ENCODE measurements around the gene PKHD1.

Gene PKHD1

DNA sequence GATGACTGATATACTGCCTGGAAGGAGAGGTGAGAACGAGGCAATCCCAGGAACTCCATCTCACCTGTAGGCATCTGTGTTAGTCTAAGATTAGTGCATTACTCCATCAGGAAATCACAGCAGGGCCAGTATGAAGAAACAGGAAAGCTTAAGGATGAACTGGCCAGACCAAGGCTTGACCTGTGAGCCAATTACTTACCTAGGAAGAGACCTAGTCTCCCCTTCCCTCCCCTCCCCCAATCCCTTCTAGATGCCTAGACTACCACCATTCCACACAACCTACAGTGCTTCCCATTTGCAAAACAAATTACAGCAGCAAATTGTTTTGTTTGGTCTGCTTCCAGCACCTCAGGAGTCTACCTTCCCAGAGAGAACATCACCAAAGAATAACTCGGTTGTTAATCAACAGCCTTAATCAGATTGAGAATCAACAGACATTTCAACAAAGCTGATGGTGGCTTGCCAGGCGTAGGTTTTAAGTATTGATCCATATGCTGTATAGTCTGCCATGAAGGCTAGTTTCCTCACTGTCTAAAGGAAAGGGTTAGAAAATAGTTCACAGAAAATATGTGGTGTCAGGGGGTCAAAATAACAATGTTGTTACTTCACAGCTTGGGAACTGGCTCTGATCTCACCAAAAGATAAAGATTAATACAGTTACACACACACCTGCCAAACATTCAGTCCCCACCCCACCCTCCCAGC lies 10.1 kb downstream of the PKHD1 start:
- DNase-seq (ENCODE audit: low spot score in 2 of 2) (no peak), ATAC-seq (no peak)
- H3K36me3 Mint-ChIP-seq = no peaks in the 10 kb centered on the region
- H3K4me1 Mint-ChIP-seq = no peaks in the 10 kb centered on the region
- H3K4me3 Mint-ChIP-seq = no peak overlapping the region
- no peak overlapping the region for H3K27ac Mint-ChIP-seq
- H3K9me3 Mint-ChIP-seq = no peaks in the 10 kb centered on the region

DNA sequence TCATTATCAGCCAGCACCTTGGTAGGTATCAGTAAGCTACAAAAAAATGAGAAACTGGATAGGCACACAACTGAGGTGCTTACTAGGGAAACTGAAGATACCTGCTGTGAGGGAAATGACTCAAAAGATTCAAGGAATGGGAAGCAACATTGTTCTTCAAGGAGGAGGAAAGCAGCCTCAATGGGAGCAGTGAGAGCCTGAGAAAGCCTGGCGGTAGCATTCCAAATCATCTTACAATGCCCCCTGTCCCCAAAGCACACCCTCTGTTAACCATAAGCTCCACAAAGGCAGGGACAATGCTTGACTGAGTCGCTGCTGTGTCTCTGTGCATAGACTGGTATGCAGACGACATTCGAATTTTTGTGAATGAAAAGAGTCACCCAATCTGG lies 10.6 kb downstream of the PKHD1 start:
- no peaks in the 10 kb centered on the region for H3K36me3 Mint-ChIP-seq
- H3K4me3 Mint-ChIP-seq = no peak overlapping the region
- H3K4me1 Mint-ChIP-seq = no peaks in the 10 kb centered on the region
- no peak overlapping the region for H3K27ac Mint-ChIP-seq
- no peak for ATAC-seq
- H3K9me3 Mint-ChIP-seq = no peaks in the 10 kb centered on the region
- no peak for DNase-seq (ENCODE audit: low spot score in 2 of 2)

DNA sequence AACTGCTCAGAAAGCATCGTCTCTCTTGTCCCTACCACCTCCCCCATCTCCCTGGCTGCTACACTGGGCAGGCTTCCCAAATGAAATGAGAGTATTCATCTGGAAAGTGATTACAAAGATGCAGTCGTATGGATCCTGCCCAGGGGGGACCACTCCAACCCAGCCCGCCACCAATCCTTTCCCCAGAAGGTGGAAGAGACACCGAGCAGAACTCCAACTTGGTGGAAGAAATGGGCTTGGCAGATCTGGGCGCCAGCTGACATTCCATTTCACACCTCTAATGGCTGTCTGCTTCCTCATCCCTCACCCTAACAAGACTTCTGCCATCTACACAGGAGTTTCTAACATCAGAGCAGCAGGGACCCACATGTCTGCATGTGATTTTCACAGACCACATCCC lies 12.7 kb downstream of the PKHD1 start:
- DNase-seq (ENCODE audit: low spot score in 2 of 2) (no peak), ATAC-seq (no peak)
- H3K4me1 Mint-ChIP-seq = no peaks in the 10 kb centered on the region
- no peak overlapping the region for H3K27ac Mint-ChIP-seq
- H3K36me3 Mint-ChIP-seq = no peaks in the 10 kb centered on the region
- H3K4me3 Mint-ChIP-seq = no peak overlapping the region
- no peaks in the 10 kb centered on the region for H3K9me3 Mint-ChIP-seq

DNA sequence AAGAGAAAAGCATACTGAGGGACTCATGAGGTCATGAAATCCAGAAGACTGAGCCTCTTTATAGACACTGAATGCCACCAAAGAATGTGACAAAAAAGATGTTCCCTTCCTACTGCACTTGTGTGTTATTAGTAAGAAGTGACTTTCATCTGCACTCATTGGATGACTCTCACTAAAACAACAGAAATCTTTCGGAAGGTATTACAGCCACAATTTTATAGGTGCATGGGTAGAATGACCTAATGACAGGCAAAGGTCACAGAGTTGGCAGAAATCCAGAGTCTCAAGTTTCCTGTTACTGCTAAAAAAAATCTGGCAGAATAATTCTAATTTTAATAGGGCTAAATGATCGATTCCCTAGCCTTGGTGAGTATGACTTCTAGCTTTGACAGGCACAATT lies 13.3 kb downstream of the PKHD1 start:
- Mint-ChIP-seq H3K27ac (no peak overlapping the region), H3K4me1 (no peaks in the 10 kb centered on the region), H3K4me3 (no peak overlapping the region), H3K9me3 (no peaks in the 10 kb centered on the region), H3K36me3 (no peaks in the 10 kb centered on the region)
- no peak for DNase-seq (ENCODE audit: low spot score in 2 of 2)
- ATAC-seq = no peak

DNA sequence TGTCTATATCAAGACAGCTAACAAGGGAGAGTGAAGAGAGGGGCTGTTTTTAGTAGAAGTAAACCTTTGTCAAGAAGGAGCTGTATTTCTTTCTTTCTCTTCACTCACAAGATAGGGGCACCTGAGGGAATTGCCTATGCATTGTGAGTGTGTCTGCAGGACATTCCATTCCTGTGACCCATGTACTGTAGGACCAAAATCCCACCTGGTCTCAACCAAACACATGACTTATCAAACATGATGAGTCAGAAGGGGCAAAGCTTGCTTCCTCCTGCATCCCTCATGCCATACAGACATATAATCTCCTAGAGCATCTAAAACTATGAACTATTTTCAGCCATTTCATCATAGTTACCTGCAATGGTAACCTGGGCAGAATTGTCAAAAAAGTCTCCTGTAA lies 21.8 kb downstream of the PKHD1 start:
- Mint-ChIP-seq H3K4me3 (no peak overlapping the region), H3K36me3 (no peaks in the 10 kb centered on the region), H3K27ac (no peak overlapping the region), H3K4me1 (peaks cover 14% of the 10 kb centered on the region), H3K9me3 (no peaks in the 10 kb centered on the region)
- ATAC-seq (no peak), DNase-seq (ENCODE audit: low spot score in 2 of 2) (no peak)

DNA sequence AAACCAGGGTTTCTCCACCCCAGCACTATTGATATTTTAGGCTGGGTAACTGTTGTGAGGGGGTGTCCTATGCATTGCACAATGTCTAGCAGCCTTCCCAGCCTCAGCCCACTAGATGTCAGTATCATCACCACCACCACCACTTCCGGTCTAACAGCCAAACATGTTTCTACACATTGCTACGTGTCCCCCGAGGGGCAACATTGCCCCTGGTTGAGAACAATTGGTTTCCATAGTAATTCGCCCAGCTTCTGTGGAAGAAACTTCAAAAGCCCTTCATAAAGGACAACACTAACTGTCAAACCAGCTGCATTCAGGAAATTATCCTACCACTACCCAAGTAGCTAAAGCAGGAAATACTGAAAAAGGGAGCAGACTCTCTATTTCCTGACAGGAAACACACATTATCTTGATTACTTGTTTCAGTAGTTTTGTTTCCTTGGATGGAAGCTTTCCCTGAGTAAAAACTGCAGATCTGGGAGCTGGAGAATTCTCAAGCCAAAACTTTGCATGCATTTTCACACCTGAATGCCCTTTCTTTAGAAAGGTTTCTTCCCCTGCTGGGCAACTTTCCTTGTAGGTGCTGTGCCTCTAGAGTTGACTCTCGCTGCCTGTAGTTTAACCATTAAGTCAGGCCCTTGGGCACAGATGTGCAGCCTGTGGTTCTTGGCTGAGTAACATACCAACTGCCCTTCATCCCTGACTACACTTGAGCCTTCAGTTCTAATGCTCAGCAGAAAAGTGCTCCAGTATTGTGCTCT lies 23.6 kb downstream of the PKHD1 start:
- Mint-ChIP-seq H3K36me3 (no peaks in the 10 kb centered on the region), H3K4me3 (peak overlapping the region; percentile 13), H3K4me1 (peaks cover 14% of the 10 kb centered on the region), H3K9me3 (no peaks in the 10 kb centered on the region), H3K27ac (no peak overlapping the region)
- ATAC-seq (peak; percentile 89), DNase-seq (ENCODE audit: low spot score in 2 of 2) (peak; percentile 11 to 74)

DNA sequence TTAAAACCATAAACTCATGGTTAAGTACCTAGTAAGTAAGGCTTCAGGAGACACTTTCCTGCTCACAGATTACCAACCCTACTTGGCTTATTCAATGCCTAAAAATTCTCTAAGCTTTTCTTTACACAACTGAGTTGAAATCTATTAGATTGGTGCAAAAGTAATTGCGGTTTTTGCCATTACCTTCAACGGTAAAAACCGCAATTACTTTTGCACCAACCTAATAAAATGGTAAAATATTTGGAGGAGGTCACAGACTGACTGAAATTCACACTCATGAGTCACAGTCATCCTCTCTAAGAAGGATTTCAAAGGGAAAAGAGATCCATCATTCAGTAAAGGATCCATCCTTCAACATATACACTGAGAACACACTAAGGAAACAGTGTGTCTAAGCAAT lies 25.9 kb downstream of the PKHD1 start:
- DNase-seq (ENCODE audit: low spot score in 2 of 2) (no peak), ATAC-seq (no peak)
- Mint-ChIP-seq H3K36me3 (no peaks in the 10 kb centered on the region), H3K4me3 (no peak overlapping the region), H3K4me1 (peaks cover 14% of the 10 kb centered on the region), H3K9me3 (no peaks in the 10 kb centered on the region), H3K27ac (no peak overlapping the region)

DNA sequence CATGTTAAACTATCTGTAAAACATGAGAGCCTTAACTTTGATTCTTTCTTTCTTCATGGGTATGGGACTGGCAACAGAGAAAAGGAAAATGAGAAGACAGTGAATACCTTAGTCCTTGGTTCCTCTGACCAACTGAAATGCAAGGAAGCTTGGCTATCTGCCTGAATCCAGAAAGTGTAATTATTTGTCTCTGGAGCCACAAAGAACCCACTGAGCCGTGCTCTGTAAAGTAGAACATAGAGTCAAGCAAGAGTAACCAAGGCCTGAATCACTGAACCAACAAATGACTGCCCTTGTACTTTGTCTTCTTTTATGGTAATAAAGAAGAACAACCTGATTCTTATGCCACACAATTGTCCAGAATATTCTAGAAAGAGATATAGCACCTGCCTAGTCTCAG lies 27.6 kb downstream of the PKHD1 start:
- no peak overlapping the region for H3K4me3 Mint-ChIP-seq
- ATAC-seq (no peak), DNase-seq (ENCODE audit: low spot score in 2 of 2) (no peak)
- H3K27ac Mint-ChIP-seq = no peak overlapping the region
- no peaks in the 10 kb centered on the region for H3K36me3 Mint-ChIP-seq
- no peaks in the 10 kb centered on the region for H3K9me3 Mint-ChIP-seq
- peaks cover 14% of the 10 kb centered on the region for H3K4me1 Mint-ChIP-seq

DNA sequence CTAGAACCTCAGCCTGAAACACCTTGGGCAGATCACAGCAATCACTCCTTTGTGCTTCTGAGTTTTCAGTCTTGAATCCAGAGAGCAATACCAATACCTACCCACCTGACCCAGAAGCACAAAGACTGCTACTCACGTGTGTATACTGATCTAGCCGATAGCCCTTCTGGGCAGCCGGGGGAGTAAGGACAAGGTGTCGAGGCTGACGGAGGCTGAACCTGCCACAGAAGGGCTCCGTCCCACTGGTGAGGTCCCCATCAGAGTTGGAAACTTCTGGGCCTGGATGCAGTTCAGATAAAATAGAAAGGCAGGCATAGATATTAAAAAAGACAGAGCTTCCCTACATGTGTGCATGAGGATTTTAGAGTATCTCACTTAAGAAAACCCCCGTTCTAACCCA lies 32.0 kb downstream of the PKHD1 start:
- no peak overlapping the region for H3K4me3 Mint-ChIP-seq
- no peak overlapping the region for H3K27ac Mint-ChIP-seq
- no peaks in the 10 kb centered on the region for H3K9me3 Mint-ChIP-seq
- DNase-seq (ENCODE audit: low spot score in 2 of 2) (no peak), ATAC-seq (no peak)
- H3K4me1 Mint-ChIP-seq = no peaks in the 10 kb centered on the region
- H3K36me3 Mint-ChIP-seq = no peaks in the 10 kb centered on the region

DNA sequence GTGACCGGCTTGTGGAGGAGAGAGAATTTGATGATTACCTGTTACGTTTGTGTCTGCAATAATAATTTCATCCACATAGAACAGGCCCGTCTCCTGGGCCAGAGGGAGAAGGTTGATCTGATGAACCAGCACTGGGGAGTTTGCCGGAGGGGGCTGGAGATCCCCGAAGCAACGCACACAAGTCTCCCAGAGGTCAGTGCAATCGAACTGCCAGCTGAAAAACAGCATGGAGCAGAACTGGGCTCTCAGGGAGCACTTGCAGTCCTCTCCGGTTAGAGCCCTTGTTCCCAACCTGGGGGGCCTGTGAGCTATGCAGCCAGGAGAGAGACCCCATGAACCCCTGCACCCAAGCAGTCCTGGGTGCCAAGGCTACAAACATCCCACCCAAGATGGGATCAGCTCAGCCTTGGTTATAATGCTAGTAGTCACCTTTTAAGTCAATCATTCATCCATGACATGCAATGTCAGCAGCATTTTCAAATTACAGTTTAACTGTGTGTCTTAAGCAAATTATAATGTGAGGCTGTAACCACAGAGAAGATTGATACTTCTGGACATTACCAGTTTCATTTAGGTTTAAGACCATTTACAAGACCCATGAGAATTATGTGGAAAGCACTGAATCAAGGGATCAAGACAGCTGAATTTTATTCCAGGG lies 34.2 kb downstream of the PKHD1 start:
- H3K9me3 Mint-ChIP-seq = no peaks in the 10 kb centered on the region
- no peak overlapping the region for H3K4me3 Mint-ChIP-seq
- no peak overlapping the region for H3K27ac Mint-ChIP-seq
- no peaks in the 10 kb centered on the region for H3K4me1 Mint-ChIP-seq
- DNase-seq (ENCODE audit: low spot score in 2 of 2) = no peak
- no peak for ATAC-seq
- H3K36me3 Mint-ChIP-seq = no peaks in the 10 kb centered on the region

DNA sequence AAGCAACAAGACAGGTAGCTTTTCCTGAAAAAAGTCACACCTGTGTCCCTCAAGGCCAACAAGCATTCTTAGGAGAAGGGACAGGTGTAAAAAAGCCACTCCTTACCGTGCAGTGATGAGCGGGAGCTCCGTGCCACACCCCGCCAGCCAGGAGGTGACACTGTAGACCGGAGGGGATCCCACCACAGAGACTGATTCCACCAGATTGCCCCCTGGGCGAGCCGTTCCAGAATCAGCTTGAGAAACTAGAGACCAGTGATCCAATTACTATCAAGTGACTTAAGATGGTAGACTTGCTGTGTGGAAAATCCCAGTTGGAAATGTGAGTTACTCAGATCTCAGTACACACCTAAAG lies 37.4 kb downstream of the PKHD1 start:
- no peaks in the 10 kb centered on the region for H3K9me3 Mint-ChIP-seq
- H3K4me3 Mint-ChIP-seq = no peak overlapping the region
- H3K36me3 Mint-ChIP-seq = no peaks in the 10 kb centered on the region
- DNase-seq (ENCODE audit: low spot score in 2 of 2) (no peak), ATAC-seq (no peak)
- no peaks in the 10 kb centered on the region for H3K4me1 Mint-ChIP-seq
- no peak overlapping the region for H3K27ac Mint-ChIP-seq

DNA sequence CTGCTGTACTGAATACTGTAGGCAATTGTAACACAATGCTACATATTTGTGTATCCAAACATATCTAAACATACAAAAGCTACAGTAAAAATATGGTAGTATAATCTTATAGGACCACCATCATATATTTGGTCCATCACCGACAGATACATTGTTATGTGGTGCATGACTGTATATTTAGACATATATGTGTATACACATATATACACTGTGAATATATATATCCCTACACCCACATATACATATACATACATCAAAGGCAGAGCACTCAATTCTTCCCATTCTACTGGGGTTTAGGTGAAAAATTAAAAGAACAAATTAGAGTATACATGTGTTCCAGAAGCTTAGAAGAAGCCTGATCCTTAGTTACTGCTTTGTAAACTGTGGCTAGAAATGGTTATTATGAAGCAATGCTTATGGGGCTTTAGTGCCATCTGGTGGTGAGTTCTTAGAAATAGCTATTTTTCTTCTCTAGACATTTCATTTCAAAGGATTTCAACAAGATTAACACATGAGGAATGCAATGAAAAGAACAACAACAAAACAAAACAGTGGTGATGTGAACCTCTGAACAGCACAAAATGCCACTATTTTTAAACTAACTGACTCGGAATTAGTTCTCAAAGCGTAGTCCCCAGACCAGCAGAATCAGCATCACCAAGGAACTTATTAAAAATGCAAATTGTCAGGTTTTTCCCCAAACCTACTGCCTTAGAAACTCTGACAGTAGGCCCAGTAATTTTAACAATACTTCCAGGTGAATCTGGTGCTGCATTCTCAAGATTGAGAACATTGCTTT lies 38.0 kb downstream of the PKHD1 start:
- Mint-ChIP-seq H3K4me3 (no peak overlapping the region), H3K9me3 (no peaks in the 10 kb centered on the region), H3K27ac (no peak overlapping the region), H3K36me3 (no peaks in the 10 kb centered on the region), H3K4me1 (no peaks in the 10 kb centered on the region)
- peak; percentile 33 for ATAC-seq
- no peak for DNase-seq (ENCODE audit: low spot score in 2 of 2)

DNA sequence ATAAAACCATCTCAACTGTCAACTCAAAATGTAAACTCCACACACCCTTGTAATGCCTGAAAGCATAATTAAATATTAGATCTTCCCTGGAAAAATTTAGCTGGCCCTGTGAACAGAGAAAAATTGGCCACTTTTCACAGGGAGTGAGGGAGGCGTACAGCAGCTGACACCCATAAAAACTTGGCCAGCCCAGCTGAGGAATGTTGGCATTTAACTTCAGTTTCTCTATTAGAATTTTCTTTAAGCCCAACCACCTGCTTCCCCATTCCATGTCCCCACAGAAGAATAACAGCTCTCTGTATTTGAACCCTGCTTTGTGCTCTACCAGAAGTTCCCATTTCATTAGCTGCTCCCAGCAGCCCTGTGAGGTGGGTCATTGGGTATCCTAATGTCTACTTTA lies 41.0 kb downstream of the PKHD1 start:
- no peak for ATAC-seq
- H3K27ac Mint-ChIP-seq = no peak overlapping the region
- H3K9me3 Mint-ChIP-seq = no peaks in the 10 kb centered on the region
- no peak for DNase-seq (ENCODE audit: low spot score in 2 of 2)
- H3K36me3 Mint-ChIP-seq = no peaks in the 10 kb centered on the region
- H3K4me1 Mint-ChIP-seq = no peaks in the 10 kb centered on the region
- H3K4me3 Mint-ChIP-seq = no peak overlapping the region

DNA sequence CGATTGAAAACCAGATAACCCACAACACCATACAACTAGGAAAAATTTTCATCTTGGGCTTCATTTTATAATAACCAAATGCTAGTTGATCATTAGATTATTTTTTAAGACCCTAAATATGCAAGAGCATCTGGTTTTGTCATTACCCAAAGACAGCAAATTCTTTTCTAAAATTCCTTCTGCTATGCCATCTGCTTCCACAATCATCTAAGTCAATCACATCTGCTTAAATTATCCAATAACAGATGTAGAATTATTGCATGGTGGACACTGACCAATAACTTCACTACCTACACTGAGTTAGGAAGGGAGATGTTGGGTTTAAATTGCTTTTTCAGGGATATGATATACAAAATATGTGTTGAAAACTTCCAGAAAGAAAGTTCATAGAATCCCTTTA lies 41.9 kb downstream of the PKHD1 start:
- no peaks in the 10 kb centered on the region for H3K36me3 Mint-ChIP-seq
- no peaks in the 10 kb centered on the region for H3K9me3 Mint-ChIP-seq
- no peak overlapping the region for H3K27ac Mint-ChIP-seq
- no peak overlapping the region for H3K4me3 Mint-ChIP-seq
- DNase-seq (ENCODE audit: low spot score in 2 of 2) (no peak), ATAC-seq (no peak)
- no peaks in the 10 kb centered on the region for H3K4me1 Mint-ChIP-seq

DNA sequence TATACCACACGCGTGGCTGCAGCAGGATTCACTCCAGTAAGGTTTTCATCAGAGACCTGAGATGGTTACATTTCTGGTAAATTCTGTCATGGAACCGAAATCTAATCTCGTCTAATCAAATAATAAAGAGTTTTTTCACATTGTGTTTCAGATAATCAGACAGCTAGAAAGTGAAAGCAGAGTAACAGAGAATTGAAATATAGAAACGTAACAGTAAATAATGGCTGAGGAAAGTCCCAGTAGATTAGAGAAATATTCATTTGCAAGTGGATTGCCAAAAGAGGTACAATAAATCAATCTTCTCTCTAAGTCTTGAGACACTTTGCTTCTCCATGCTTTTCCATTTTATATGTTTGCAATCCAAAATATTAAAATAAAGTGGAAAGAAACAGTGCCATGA lies 42.4 kb downstream of the PKHD1 start:
- H3K4me3 Mint-ChIP-seq = no peak overlapping the region
- no peaks in the 10 kb centered on the region for H3K36me3 Mint-ChIP-seq
- H3K27ac Mint-ChIP-seq = no peak overlapping the region
- DNase-seq (ENCODE audit: low spot score in 2 of 2) (no peak), ATAC-seq (no peak)
- H3K9me3 Mint-ChIP-seq = no peaks in the 10 kb centered on the region
- H3K4me1 Mint-ChIP-seq = no peaks in the 10 kb centered on the region
